ENCODE results near the gene RNF130.

The RNF130 gene

GRCh38 chr5:180088561-180088960 lies 17.0 kb upstream of the RNF130 start:
- TF ChIP-seq, protein P1, sequence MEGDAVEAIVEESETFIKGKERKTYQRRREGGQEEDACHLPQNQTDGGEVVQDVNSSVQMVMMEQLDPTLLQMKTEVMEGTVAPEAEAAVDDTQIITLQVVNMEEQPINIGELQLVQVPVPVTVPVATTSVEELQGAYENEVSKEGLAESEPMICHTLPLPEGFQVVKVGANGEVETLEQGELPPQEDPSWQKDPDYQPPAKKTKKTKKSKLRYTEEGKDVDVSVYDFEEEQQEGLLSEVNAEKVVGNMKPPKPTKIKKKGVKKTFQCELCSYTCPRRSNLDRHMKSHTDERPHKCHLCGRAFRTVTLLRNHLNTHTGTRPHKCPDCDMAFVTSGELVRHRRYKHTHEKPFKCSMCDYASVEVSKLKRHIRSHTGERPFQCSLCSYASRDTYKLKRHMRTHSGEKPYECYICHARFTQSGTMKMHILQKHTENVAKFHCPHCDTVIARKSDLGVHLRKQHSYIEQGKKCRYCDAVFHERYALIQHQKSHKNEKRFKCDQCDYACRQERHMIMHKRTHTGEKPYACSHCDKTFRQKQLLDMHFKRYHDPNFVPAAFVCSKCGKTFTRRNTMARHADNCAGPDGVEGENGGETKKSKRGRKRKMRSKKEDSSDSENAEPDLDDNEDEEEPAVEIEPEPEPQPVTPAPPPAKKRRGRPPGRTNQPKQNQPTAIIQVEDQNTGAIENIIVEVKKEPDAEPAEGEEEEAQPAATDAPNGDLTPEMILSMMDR (conservative IDR thresholded peaks at IDR 0.05) = no peak
- no peak overlapping the region for H3K27ac ChIP-seq

- peak overlapping the region; percentile 69 for H3K27ac ChIP-seq
- TF ChIP-seq, protein P1 (conservative IDR thresholded peaks at IDR 0.05) = no peak
These were observed 15.3 kb upstream of the RNF130 start for GRCh38 chr5:180086816-180087399.

- TF ChIP-seq, protein P1 (conservative IDR thresholded peaks at IDR 0.05) = no peak
- H3K27ac ChIP-seq = peak overlapping the region; percentile 69
These were observed 14.3 kb upstream of the RNF130 start for GRCh38 chr5:180085837-180086236.

GRCh38 chr5:180084638-180085561 lies 13.3 kb upstream of the RNF130 start:
- TF ChIP-seq, protein P1 (conservative IDR thresholded peaks at IDR 0.05) = no peak
- H3K27ac ChIP-seq = peak overlapping the region; percentile 69

- TF ChIP-seq, protein P1 (conservative IDR thresholded peaks at IDR 0.05) = no peak
- peak overlapping the region; percentile 69; the same call in 1 of the 2 replicates for H3K27ac ChIP-seq
These were observed 12.0 kb upstream of the RNF130 start for GRCh38 chr5:180083529-180084060.

- TF ChIP-seq, protein P1 (conservative IDR thresholded peaks at IDR 0.05) = no peak
- H3K27ac ChIP-seq = peak overlapping the region; percentile 16; the same call in 1 of the 2 replicates
These were observed 11.3 kb upstream of the RNF130 start for GRCh38 chr5:180082633-180083420.
